Neural progenitor cell (in vitro differentiated cells): Measurements from ENCODE around the gene ABCC2. TPM values are rescaled to one million over a fixed set of nuclear protein-coding genes. Genes with fewer than 3 reads are reported as not detected.

Source experiments
- DNase-seq: peaks from one replicate; pipeline ENCODE4 v3.0.0-alpha.2; 2016; ENCODE audit warnings: low spot score
- H2AFZ ChIP-seq: fragments of 200-600 bp; sonication (generic); replicated peaks from 2 replicates; pipeline ENCODE4 v1.6.1; 2016; ENCODE audit warnings: antibody characterized with exemption
- H3F3A ChIP-seq: fragments of 200-600 bp; sonication (generic); 2 replicates; pipeline ENCODE4 v1.6.1; 2016; ENCODE audit warnings: antibody characterized with exemption, low read depth
- H3K27ac ChIP-seq: fragments of 200-600 bp; sonication (generic); 2 replicates; pipeline ENCODE4 v1.5.1; 2016; ENCODE audit warnings: mild to moderate bottlenecking
- H3K27me3 ChIP-seq: fragments of 200-600 bp; sonication (generic); 2 replicates; pipeline ENCODE4 v1.6.1; 2016; ENCODE audit warnings: mild to moderate bottlenecking, moderate library complexity
- H3K36me3 ChIP-seq: fragments of 200-600 bp; sonication (generic); 2 replicates; pipeline ENCODE4 v1.5.1; 2016
- H3K4me1 ChIP-seq: fragments of 200-600 bp; sonication (generic); 2 replicates; pipeline ENCODE4 v1.6.1; 2016; ENCODE audit warnings: mixed run types
- H3K4me2 ChIP-seq: fragments of 200-600 bp; sonication (generic); 2 replicates; pipeline ENCODE4 v1.6.1; 2016
- H3K4me3 ChIP-seq: fragments of 200-600 bp; sonication (generic); 2 replicates; pipeline ENCODE4 v1.5.1; 2016
- H3K79me2 ChIP-seq: fragments of 200-600 bp; sonication (generic); 2 replicates; pipeline ENCODE4 v1.6.1; 2016; ENCODE audit warnings: low read depth
- H3K9ac ChIP-seq: fragments of 200-600 bp; sonication (generic); 2 replicates; pipeline ENCODE4 v1.6.1; 2016
- H3K9me3 ChIP-seq: fragments of 200-600 bp; sonication (generic); 2 replicates; pipeline ENCODE4 v1.5.1; 2016; ENCODE audit warnings: low read depth
- H4K20me1 ChIP-seq: fragments of 200-600 bp; sonication (generic); 2 replicates; pipeline ENCODE4 v1.6.1; 2016; ENCODE audit warnings: low read depth
- H3K27ac Mint-ChIP-seq: 3 replicates; pipeline ENCODE4 v1.8.0; 2021; ENCODE audit warnings: mixed read lengths
- H3K27me3 Mint-ChIP-seq: 2 replicates; pipeline ENCODE4 v1.8.0; 2022; ENCODE audit warnings: low read depth, mild to moderate bottlenecking, inconsistent platforms, moderate library complexity, mixed read lengths; ENCODE audit not compliant: insufficient read depth
- H3K36me3 Mint-ChIP-seq: 3 replicates; pipeline ENCODE4 v1.8.0; 2021; ENCODE audit warnings: mixed read lengths
- H3K4me1 Mint-ChIP-seq: 3 replicates; pipeline ENCODE4 v1.8.0; 2021; ENCODE audit warnings: mixed read lengths
- H3K4me3 Mint-ChIP-seq: 3 replicates; pipeline ENCODE4 v1.8.0; 2021; ENCODE audit warnings: mild to moderate bottlenecking, moderate library complexity, mixed read lengths
- H3K9me3 Mint-ChIP-seq: 3 replicates; pipeline ENCODE4 v1.8.0; 2020; ENCODE audit warnings: mixed read lengths
- CTCF ChIP-seq: fragments of 200-600 bp; sonication (generic); IDR thresholded peaks from 2 replicates; pipeline ENCODE4 v1.5.1; 2017; ENCODE audit warnings: antibody characterized with exemption, mild to moderate bottlenecking
- EZH2 ChIP-seq: fragments of 200-600 bp; sonication (generic); IDR thresholded peaks from 2 replicates; pipeline ENCODE4 v1.6.1; 2017; ENCODE audit warnings: antibody characterized with exemption, mild to moderate bottlenecking, moderate library complexity
- EZH2phosphoT487 ChIP-seq: fragments of 200-600 bp; sonication (generic); IDR thresholded peaks from 2 replicates; pipeline ENCODE4 v1.6.1; 2017; ENCODE audit warnings: antibody characterized with exemption
- total RNA-seq: library from RNA; depleted of rRNA; stranded (reverse); fragments of >200 nt; gene quantifications from 2 replicates; pipeline ENCODE4 v1.2.3, GENCODE V29; 2015; ENCODE audit warnings: low replicate concordance

The ABCC2 gene
- total RNA-seq, 1 donor from 2014 or later, result 0.26 TPM

- H3K9ac ChIP-seq, result no peak overlapping the region
- DNase-seq, result no peak
- no peak overlapping the region for H3K4me3 Mint-ChIP-seq
- H3K9me3 Mint-ChIP-seq, result no peaks in the 10 kb centered on the region
- peaks cover 8% of the 10 kb centered on the region for H3K4me1 ChIP-seq
- H3K27me3 ChIP-seq, result no peaks in the 10 kb centered on the region
- H3K27me3 Mint-ChIP-seq, result peaks cover 7% of the 10 kb centered on the region
- no peaks in the 10 kb centered on the region for H4K20me1 ChIP-seq
- no peak for TF ChIP-seq EZH2
- no peak for TF ChIP-seq EZH2phosphoT487
- TF ChIP-seq CTCF, result no peak
- no peak overlapping the region for H3K4me3 ChIP-seq
- no peaks in the 10 kb centered on the region for H3K36me3 ChIP-seq
- no peak overlapping the region for H3K27ac ChIP-seq
- no peaks in the 10 kb centered on the region for H3K9me3 ChIP-seq
- peaks cover 1% of the 10 kb centered on the region for H3K36me3 Mint-ChIP-seq
- peak overlapping the region; percentile 86 for H2AFZ ChIP-seq
- H3K79me2 ChIP-seq, result no peaks in the 10 kb centered on the region
- no peaks in the 10 kb centered on the region for H3F3A ChIP-seq
- H3K27ac Mint-ChIP-seq, result peak overlapping the region; percentile 31
- H3K4me1 Mint-ChIP-seq, result peaks cover 20% of the 10 kb centered on the region
- H3K4me2 ChIP-seq, result peak overlapping the region; percentile 6
Observed at GRCh38 chr10:99850021-99850766, 67.8 kb downstream of the ABCC2 start.

- no peaks in the 10 kb centered on the region for H3K9me3 ChIP-seq
- H3K27ac ChIP-seq, result no peak overlapping the region
- peak overlapping the region; percentile 6 for H3K4me2 ChIP-seq
- H3K4me1 ChIP-seq, result peaks cover 8% of the 10 kb centered on the region
- TF ChIP-seq EZH2phosphoT487 (no peak), CTCF (no peak), EZH2 (no peak)
- peaks cover 17% of the 10 kb centered on the region for H3K4me1 Mint-ChIP-seq
- H3K27ac Mint-ChIP-seq, result no peak overlapping the region
- no peaks in the 10 kb centered on the region for H3K9me3 Mint-ChIP-seq
- H2AFZ ChIP-seq, result peak overlapping the region; percentile 86
- peaks cover 1% of the 10 kb centered on the region for H3K36me3 Mint-ChIP-seq
- no peak overlapping the region for H3K4me3 Mint-ChIP-seq
- no peak overlapping the region for H3K4me3 ChIP-seq
- DNase-seq, result no peak
- no peak overlapping the region for H3K9ac ChIP-seq
- H3K27me3 Mint-ChIP-seq, result peaks cover 5% of the 10 kb centered on the region
- H4K20me1 ChIP-seq, result no peaks in the 10 kb centered on the region
- no peaks in the 10 kb centered on the region for H3K27me3 ChIP-seq
- H3K79me2 ChIP-seq, result no peaks in the 10 kb centered on the region
- H3K36me3 ChIP-seq, result no peaks in the 10 kb centered on the region
- no peaks in the 10 kb centered on the region for H3F3A ChIP-seq
Observed at GRCh38 chr10:99850767-99851340, 68.4 kb downstream of the ABCC2 start.

- H3K4me2 ChIP-seq, result no peak overlapping the region
- DNase-seq, result no peak
- H4K20me1 ChIP-seq, result no peaks in the 10 kb centered on the region
- no peaks in the 10 kb centered on the region for H3K9me3 Mint-ChIP-seq
- no peak overlapping the region for H3K27ac Mint-ChIP-seq
- no peak overlapping the region for H2AFZ ChIP-seq
- H3K27ac ChIP-seq, result no peak overlapping the region
- H3K9me3 ChIP-seq, result no peaks in the 10 kb centered on the region
- TF ChIP-seq EZH2 (no peak), EZH2phosphoT487 (no peak), CTCF (no peak)
- H3F3A ChIP-seq, result no peaks in the 10 kb centered on the region
- peaks cover 4% of the 10 kb centered on the region for H3K27me3 Mint-ChIP-seq
- H3K4me1 Mint-ChIP-seq, result peaks cover 17% of the 10 kb centered on the region
- H3K4me3 Mint-ChIP-seq, result no peak overlapping the region
- H3K36me3 Mint-ChIP-seq, result peaks cover 1% of the 10 kb centered on the region
- H3K36me3 ChIP-seq, result no peaks in the 10 kb centered on the region
- no peak overlapping the region for H3K4me3 ChIP-seq
- H3K9ac ChIP-seq, result no peak overlapping the region
- H3K4me1 ChIP-seq, result peaks cover 8% of the 10 kb centered on the region
- no peaks in the 10 kb centered on the region for H3K27me3 ChIP-seq
- H3K79me2 ChIP-seq, result no peaks in the 10 kb centered on the region
Observed at GRCh38 chr10:99851825-99852224, 69.4 kb downstream of the ABCC2 start.
